Liver (tissue), 9 donors: ENCODE measurements around the gene DCST2. TPM values are rescaled to one million over a fixed set of nuclear protein-coding genes. Genes with fewer than 3 reads are reported as not detected.

ENCODE experiments used
- DNase-seq: peaks from one replicate; pipeline ENCODE4 v3.0.0-alpha.2; 2017; ENCODE audit warnings: low spot score
- H3K27ac ChIP-seq, 2 donors: one replicate each; pipeline ENCODE4 v1.7.0; 2013; ENCODE audit warnings: inconsistent platforms in 2 of 2, low read length in 2 of 2, control low read depth in 1 of 2, low read depth in 1 of 2, mild to moderate bottlenecking in 1 of 2
- H3K27me3 ChIP-seq, 4 donors: one replicate each; pipeline versions ENCODE4 v1.6.1 to v1.7.0; 2013; ENCODE audit warnings: low read length in 3 of 4, inconsistent platforms in 1 of 4, mild to moderate bottlenecking in 1 of 4, moderate library complexity in 1 of 4; ENCODE audit not compliant: control insufficient read depth in 4 of 4, insufficient read depth in 4 of 4
- H3K36me3 ChIP-seq, 4 donors: one replicate each; pipeline versions ENCODE4 v1.6.1 to v1.7.0; 2013; ENCODE audit warnings: low read length in 3 of 4, mild to moderate bottlenecking in 3 of 4, low read depth in 1 of 4, moderate library complexity in 1 of 4; ENCODE audit not compliant: control insufficient read depth in 4 of 4, insufficient read depth in 3 of 4
- H3K4me1 ChIP-seq, 4 donors: one replicate each; pipeline versions ENCODE4 v1.6.1 to v1.7.0; 2013; ENCODE audit warnings: low read length in 3 of 4, mild to moderate bottlenecking in 3 of 4, moderate library complexity in 1 of 4; ENCODE audit not compliant: control insufficient read depth in 4 of 4, insufficient read depth in 4 of 4
- H3K4me3 ChIP-seq, 3 donors: one replicate each; pipeline versions ENCODE4 v1.6.1 to v1.7.0; 2013; ENCODE audit warnings: low read length in 3 of 3, control low read depth in 1 of 3, low read depth in 1 of 3, mild to moderate bottlenecking in 1 of 3
- H3K9ac ChIP-seq, 2 donors: one replicate each; pipeline ENCODE4 v1.7.0; 2013; ENCODE audit warnings: low read length in 2 of 2, mild to moderate bottlenecking in 2 of 2, moderate library complexity in 2 of 2, control low read depth in 1 of 2, low read depth in 1 of 2
- H3K9me3 ChIP-seq, 4 donors: one replicate each; pipeline versions ENCODE4 v1.6.1 to v1.7.0; 2013; ENCODE audit warnings: low read length in 3 of 4; ENCODE audit not compliant: control insufficient read depth in 4 of 4
- EGR1 ChIP-seq, 2 donors: IDR thresholded peaks; 2 replicates each; pipeline ENCODE4 v1.6.1; 2016 to 2018; ENCODE audit warnings: antibody characterized with exemption in 2 of 2, low read depth in 2 of 2
- FOXA1 ChIP-seq: IDR thresholded peaks from 2 replicates; pipeline ENCODE4 v1.6.1; 2016; ENCODE audit warnings: antibody characterized with exemption
- HNF4A ChIP-seq, 2 donors: conservative IDR thresholded peaks; 2 replicates each; pipeline ENCODE4 v1.6.1; 2016; ENCODE audit warnings: antibody characterized with exemption in 2 of 2, mild to moderate bottlenecking in 2 of 2
- HNF4G ChIP-seq: IDR thresholded peaks from 2 replicates; pipeline ENCODE4 v1.6.1; 2016; ENCODE audit warnings: antibody characterized with exemption
- JUND ChIP-seq, 2 donors: IDR thresholded peaks; 2 replicates each; pipeline ENCODE4 v1.6.1; 2016; ENCODE audit warnings: antibody characterized with exemption in 2 of 2
- NR2F2 ChIP-seq: IDR thresholded peaks from 2 replicates; pipeline ENCODE4 v1.6.1; 2016; ENCODE audit warnings: antibody characterized with exemption
- RAD21 ChIP-seq, 2 donors: IDR thresholded peaks; 2 replicates each; pipeline ENCODE4 v1.6.1; 2016; ENCODE audit warnings: antibody characterized with exemption in 2 of 2, mild to moderate bottlenecking in 2 of 2
- RXRA ChIP-seq, 2 donors: IDR thresholded peaks; 2 replicates each; pipeline ENCODE4 v1.6.1; 2017 to 2018; ENCODE audit warnings: antibody characterized with exemption in 2 of 2, mild to moderate bottlenecking in 1 of 2
- SP1 ChIP-seq: IDR thresholded peaks from 2 replicates; pipeline ENCODE4 v1.6.1; 2018; ENCODE audit warnings: antibody characterized with exemption, mild to moderate bottlenecking
- TAF1 ChIP-seq: conservative IDR thresholded peaks from 2 replicates; pipeline ENCODE4 v1.6.1; 2016; ENCODE audit warnings: antibody characterized with exemption, mild to moderate bottlenecking
- YY1 ChIP-seq: IDR thresholded peaks from 2 replicates; pipeline ENCODE4 v1.6.1; 2016; ENCODE audit warnings: antibody characterized with exemption, mild to moderate bottlenecking
- WGBS: extraction: QIAGEN DNeasy Blood & Tissue Kit; methylation state at CpG from one replicate; pipeline ENCODE4 v1.1.7; 2013; 5-methylcytosine and 5-hydroxymethylcytosine counted together
- polyA plus RNA-seq, 2 donors: library from polyadenylated mRNA; stranded (reverse) in 1 of 2; unstranded in 1 of 2; fragments of 200-250 nt in 1 of 2; fragments of >200 nt in 1 of 2; fragmentation: Nextera tagmentation in 1 of 2; extraction: Ambion mirVana in 1 of 2; gene quantifications; one replicate each; pipeline versions ENCODE4 v1.2.1 to v1.2.3, GENCODE V29; 2013 to 2015
- total RNA-seq, 2 donors: library from RNA; depleted of rRNA; stranded (reverse); fragments of >200 nt; gene quantifications; one replicate each; pipeline ENCODE4 v1.2.3, GENCODE V29; 2014
- TF ChIP-seq, protein P1 (sequence below): IDR thresholded peaks from 2 replicates; pipeline ENCODE4 v1.6.1; 2016; ENCODE audit warnings: antibody characterized with exemption, mild to moderate bottlenecking
- TF ChIP-seq, protein P2 (sequence below): IDR thresholded peaks from 2 replicates; pipeline ENCODE4 v1.6.1; 2016; ENCODE audit warnings: antibody characterized with exemption
- TF ChIP-seq, protein P3 (sequence below): fragments of 150-350 bp; IDR thresholded peaks from 2 replicates; pipeline ENCODE4 v1.5.1; 2017; ENCODE audit warnings: improper control_type of control experiment, low read depth, low read length; ENCODE audit not compliant: missing input control
- TF ChIP-seq, protein P4 (sequence below): IDR thresholded peaks from 2 replicates; pipeline ENCODE4 v1.6.1; 2016; ENCODE audit warnings: antibody characterized with exemption
- TF ChIP-seq, protein P5 (sequence below): IDR thresholded peaks from 2 replicates; pipeline ENCODE4 v1.6.1; 2016; ENCODE audit warnings: antibody characterized with exemption
- donor health status: healthy.
- donor health status: healthy.
- donor health status: healthy.
- donor health status: healthy.
- donor health status: healthy.

The DCST2 gene
- total and polyA plus RNA-seq, 4 donors, result 0.25 to 0.53 (median 0.27) TPM; not detected in 1

DNA sequence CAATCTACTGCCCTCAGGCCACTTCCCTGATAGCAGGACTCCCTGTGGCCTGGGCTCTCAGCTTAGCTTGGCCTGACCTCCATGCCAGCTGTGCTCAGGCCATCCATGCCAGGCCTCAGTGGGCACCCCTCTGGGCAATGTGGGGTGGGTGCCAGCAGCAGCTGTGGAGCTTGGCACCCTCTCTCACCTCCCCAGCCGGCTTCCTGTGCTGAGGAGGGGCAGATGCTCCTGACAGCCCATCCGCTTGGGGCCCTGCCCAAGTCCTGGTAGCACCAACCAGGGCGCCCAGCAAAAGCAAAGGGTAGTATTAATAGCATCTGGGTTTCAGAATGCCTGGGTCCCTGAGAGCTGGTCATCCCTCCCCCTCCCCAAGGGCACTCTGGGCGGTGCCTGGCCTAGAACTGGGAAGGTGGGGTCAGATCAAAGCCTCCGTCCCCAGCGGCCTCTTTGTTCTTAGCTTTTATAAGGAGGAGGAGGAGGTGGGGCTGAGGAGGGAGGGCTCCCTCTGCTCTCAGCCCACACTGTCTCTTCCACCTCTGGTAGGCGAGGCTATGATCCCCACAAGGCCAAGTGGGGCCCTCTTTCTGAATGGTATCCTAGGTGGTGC is 36.1 kb upstream of the DCST2 start:
- no peak for DNase-seq
- Histone ChIP-seq H3K27ac (no peak overlapping the region), H3K27me3 (no peaks in the 10 kb centered on the region), H3K4me3 (no peak overlapping the region), H3K4me1 (peaks cover 7 to 17% (median 12%) of the 10 kb centered on the region in 4 donors), H3K9ac (no peak overlapping the region), H3K36me3 (peaks cover 0 to 2% (median 0%) of the 10 kb centered on the region in 4 donors), H3K9me3 (no peaks in the 10 kb centered on the region)
- 86% methylated on average over 7 of the region's 7 CpGs for WGBS
- TF ChIP-seq JUND (IDR thresholded peaks at IDR 0.05) (no peak), YY1 (no peak), HNF4A (conservative IDR thresholded peaks at IDR 0.05) (no peak), NR2F2 (no peak), RXRA (IDR thresholded peaks at IDR 0.05) (no peak), EGR1 (IDR thresholded peaks at IDR 0.05; ENCODE audit: low read depth in 2 of 2) (no peak), FOXA1 (no peak), RAD21 (IDR thresholded peaks at IDR 0.05) (no peak), TAF1 (no peak)
- TF ChIP-seq, protein P1, sequence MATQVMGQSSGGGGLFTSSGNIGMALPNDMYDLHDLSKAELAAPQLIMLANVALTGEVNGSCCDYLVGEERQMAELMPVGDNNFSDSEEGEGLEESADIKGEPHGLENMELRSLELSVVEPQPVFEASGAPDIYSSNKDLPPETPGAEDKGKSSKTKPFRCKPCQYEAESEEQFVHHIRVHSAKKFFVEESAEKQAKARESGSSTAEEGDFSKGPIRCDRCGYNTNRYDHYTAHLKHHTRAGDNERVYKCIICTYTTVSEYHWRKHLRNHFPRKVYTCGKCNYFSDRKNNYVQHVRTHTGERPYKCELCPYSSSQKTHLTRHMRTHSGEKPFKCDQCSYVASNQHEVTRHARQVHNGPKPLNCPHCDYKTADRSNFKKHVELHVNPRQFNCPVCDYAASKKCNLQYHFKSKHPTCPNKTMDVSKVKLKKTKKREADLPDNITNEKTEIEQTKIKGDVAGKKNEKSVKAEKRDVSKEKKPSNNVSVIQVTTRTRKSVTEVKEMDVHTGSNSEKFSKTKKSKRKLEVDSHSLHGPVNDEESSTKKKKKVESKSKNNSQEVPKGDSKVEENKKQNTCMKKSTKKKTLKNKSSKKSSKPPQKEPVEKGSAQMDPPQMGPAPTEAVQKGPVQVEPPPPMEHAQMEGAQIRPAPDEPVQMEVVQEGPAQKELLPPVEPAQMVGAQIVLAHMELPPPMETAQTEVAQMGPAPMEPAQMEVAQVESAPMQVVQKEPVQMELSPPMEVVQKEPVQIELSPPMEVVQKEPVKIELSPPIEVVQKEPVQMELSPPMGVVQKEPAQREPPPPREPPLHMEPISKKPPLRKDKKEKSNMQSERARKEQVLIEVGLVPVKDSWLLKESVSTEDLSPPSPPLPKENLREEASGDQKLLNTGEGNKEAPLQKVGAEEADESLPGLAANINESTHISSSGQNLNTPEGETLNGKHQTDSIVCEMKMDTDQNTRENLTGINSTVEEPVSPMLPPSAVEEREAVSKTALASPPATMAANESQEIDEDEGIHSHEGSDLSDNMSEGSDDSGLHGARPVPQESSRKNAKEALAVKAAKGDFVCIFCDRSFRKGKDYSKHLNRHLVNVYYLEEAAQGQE, result no peak
- TF ChIP-seq, protein P2, sequence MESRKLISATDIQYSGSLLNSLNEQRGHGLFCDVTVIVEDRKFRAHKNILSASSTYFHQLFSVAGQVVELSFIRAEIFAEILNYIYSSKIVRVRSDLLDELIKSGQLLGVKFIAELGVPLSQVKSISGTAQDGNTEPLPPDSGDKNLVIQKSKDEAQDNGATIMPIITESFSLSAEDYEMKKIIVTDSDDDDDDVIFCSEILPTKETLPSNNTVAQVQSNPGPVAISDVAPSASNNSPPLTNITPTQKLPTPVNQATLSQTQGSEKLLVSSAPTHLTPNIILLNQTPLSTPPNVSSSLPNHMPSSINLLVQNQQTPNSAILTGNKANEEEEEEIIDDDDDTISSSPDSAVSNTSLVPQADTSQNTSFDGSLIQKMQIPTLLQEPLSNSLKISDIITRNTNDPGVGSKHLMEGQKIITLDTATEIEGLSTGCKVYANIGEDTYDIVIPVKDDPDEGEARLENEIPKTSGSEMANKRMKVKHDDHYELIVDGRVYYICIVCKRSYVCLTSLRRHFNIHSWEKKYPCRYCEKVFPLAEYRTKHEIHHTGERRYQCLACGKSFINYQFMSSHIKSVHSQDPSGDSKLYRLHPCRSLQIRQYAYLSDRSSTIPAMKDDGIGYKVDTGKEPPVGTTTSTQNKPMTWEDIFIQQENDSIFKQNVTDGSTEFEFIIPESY, result no peak
- TF ChIP-seq, protein P3, sequence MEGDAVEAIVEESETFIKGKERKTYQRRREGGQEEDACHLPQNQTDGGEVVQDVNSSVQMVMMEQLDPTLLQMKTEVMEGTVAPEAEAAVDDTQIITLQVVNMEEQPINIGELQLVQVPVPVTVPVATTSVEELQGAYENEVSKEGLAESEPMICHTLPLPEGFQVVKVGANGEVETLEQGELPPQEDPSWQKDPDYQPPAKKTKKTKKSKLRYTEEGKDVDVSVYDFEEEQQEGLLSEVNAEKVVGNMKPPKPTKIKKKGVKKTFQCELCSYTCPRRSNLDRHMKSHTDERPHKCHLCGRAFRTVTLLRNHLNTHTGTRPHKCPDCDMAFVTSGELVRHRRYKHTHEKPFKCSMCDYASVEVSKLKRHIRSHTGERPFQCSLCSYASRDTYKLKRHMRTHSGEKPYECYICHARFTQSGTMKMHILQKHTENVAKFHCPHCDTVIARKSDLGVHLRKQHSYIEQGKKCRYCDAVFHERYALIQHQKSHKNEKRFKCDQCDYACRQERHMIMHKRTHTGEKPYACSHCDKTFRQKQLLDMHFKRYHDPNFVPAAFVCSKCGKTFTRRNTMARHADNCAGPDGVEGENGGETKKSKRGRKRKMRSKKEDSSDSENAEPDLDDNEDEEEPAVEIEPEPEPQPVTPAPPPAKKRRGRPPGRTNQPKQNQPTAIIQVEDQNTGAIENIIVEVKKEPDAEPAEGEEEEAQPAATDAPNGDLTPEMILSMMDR, result no peak
- TF ChIP-seq, protein P4, sequence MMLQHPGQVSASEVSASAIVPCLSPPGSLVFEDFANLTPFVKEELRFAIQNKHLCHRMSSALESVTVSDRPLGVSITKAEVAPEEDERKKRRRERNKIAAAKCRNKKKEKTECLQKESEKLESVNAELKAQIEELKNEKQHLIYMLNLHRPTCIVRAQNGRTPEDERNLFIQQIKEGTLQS, result no peak
- TF ChIP-seq, protein P5, sequence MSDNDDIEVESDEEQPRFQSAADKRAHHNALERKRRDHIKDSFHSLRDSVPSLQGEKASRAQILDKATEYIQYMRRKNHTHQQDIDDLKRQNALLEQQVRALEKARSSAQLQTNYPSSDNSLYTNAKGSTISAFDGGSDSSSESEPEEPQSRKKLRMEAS, result no peak

DNA sequence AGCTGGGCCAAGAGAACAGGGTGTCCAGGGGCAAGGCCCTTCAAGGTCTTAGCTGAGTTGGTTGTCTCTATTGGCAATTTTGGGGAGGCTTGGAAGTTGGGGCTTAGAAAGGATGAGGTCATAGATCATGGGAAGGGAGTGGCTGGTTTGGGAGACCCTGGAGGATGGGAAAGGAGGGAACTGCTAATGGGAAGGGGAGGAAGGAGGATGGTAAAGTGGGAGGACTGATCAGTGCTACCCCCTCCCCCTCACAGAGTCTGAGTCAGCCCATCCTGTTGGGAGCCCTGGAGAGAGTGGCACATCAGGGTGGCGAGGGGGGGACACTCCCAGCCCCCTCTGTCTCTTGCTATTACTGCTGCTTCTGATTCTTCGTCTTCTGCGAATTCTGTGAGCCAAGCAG is 35.0 kb upstream of the DCST2 start:
- 98% methylated on average over 3 of the region's 3 CpGs for WGBS
- H3K27ac ChIP-seq, result no peak overlapping the region
- no peak for DNase-seq
- no peak overlapping the region for H3K4me3 ChIP-seq
- no peak overlapping the region for H3K9ac ChIP-seq
- H3K9me3 ChIP-seq, result no peaks in the 10 kb centered on the region
- peaks cover 0 to 2% (median 0%) of the 10 kb centered on the region in 4 donors for H3K36me3 ChIP-seq
- peaks cover 11 to 24% (median 18%) of the 10 kb centered on the region in 4 donors for H3K4me1 ChIP-seq
- H3K27me3 ChIP-seq, result no peaks in the 10 kb centered on the region
- TF ChIP-seq SP1 (no peak), HNF4G (no peak), JUND (IDR thresholded peaks at IDR 0.05) (no peak), RXRA (IDR thresholded peaks at IDR 0.05) (no peak)
- TF ChIP-seq, protein P3, result no peak
- TF ChIP-seq, protein P1, result no peak
